Central memory CD8-positive, alpha-beta T cell (primary cell): Measurements from ENCODE around the gene SEMA4D.

ENCODE experiments used
- ATAC-seq: fragments of 150-1000 bp; cut with Tn5 transposase; replicated peaks from 2 replicates; pipeline ENCODE4 v1.10.0; 2022; ENCODE audit warnings: mild to moderate bottlenecking, moderate FRiP score, moderate number of reproducible peaks; ENCODE audit not compliant: poor library complexity, severe bottlenecking; ENCODE audit errors: extremely low read depth
- DNase-seq, 2 donors: peaks; one replicate each; pipeline ENCODE4 v3.0.0; 2021; ENCODE audit warnings: low spot score in 2 of 2
- H3K27ac Mint-ChIP-seq: one replicate; pipeline ENCODE4 v1.8.0; 2022; ENCODE audit warnings: low read depth, mild to moderate bottlenecking, moderate library complexity, mixed read lengths
- H3K27me3 Mint-ChIP-seq: one replicate; pipeline ENCODE4 v1.8.0; 2022; ENCODE audit warnings: mixed read lengths
- H3K36me3 Mint-ChIP-seq: one replicate; pipeline ENCODE4 v1.8.0; 2022; ENCODE audit warnings: mild to moderate bottlenecking, moderate library complexity, mixed read lengths; ENCODE audit not compliant: insufficient read depth
- H3K4me1 Mint-ChIP-seq: one replicate; pipeline ENCODE4 v1.8.0; 2022; ENCODE audit warnings: mixed read lengths
- H3K4me3 Mint-ChIP-seq: one replicate; pipeline ENCODE4 v1.8.0; 2022; ENCODE audit warnings: mild to moderate bottlenecking, moderate library complexity, mixed read lengths
- H3K9me3 Mint-ChIP-seq: one replicate; pipeline ENCODE4 v1.8.0; 2022; ENCODE audit warnings: mixed read lengths

Gene SEMA4D

GRCh38 chr9:89508951-89509615 lies 11.2 kb upstream of the SEMA4D start:
- no peak for ATAC-seq
- H3K4me1 Mint-ChIP-seq = peaks cover 61% of the 10 kb centered on the region
- no peaks in the 10 kb centered on the region for H3K9me3 Mint-ChIP-seq
- H3K36me3 Mint-ChIP-seq = no peaks in the 10 kb centered on the region
- no peak for DNase-seq
- H3K27ac Mint-ChIP-seq = no peak overlapping the region
- H3K27me3 Mint-ChIP-seq = no peaks in the 10 kb centered on the region
- H3K4me3 Mint-ChIP-seq = no peak overlapping the region

- H3K27ac Mint-ChIP-seq = no peak overlapping the region
- peaks cover 77% of the 10 kb centered on the region for H3K4me1 Mint-ChIP-seq
- H3K4me3 Mint-ChIP-seq = no peak overlapping the region
- ATAC-seq = no peak
- peaks cover 12% of the 10 kb centered on the region for H3K36me3 Mint-ChIP-seq
- H3K27me3 Mint-ChIP-seq = no peaks in the 10 kb centered on the region
- no peak for DNase-seq
- no peaks in the 10 kb centered on the region for H3K9me3 Mint-ChIP-seq
These were observed 8.0 kb upstream of the SEMA4D start for GRCh38 chr9:89505911-89506310.

- Mint-ChIP-seq H3K27me3 (no peaks in the 10 kb centered on the region), H3K27ac (no peak overlapping the region), H3K4me1 (peaks cover 77% of the 10 kb centered on the region), H3K9me3 (no peaks in the 10 kb centered on the region), H3K4me3 (no peak overlapping the region), H3K36me3 (peaks cover 12% of the 10 kb centered on the region)
- ATAC-seq = no peak
- no peak for DNase-seq
These were observed 7.1 kb upstream of the SEMA4D start for GRCh38 chr9:89505048-89505447.

- no peak for ATAC-seq
- Mint-ChIP-seq H3K9me3 (no peaks in the 10 kb centered on the region), H3K27ac (peak overlapping the region; percentile 86), H3K27me3 (no peaks in the 10 kb centered on the region), H3K36me3 (peaks cover 14% of the 10 kb centered on the region), H3K4me3 (peak overlapping the region; percentile 68), H3K4me1 (peaks cover 74% of the 10 kb centered on the region)
- no peak for DNase-seq
These were observed 4.8 kb upstream of the SEMA4D start for GRCh38 chr9:89502671-89503070.

- Mint-ChIP-seq H3K27ac (peak overlapping the region; percentile 86), H3K4me1 (peaks cover 70% of the 10 kb centered on the region), H3K27me3 (no peaks in the 10 kb centered on the region), H3K4me3 (peak overlapping the region; percentile 68), H3K9me3 (no peaks in the 10 kb centered on the region), H3K36me3 (peaks cover 14% of the 10 kb centered on the region)
- ATAC-seq = peak; percentile 84
- DNase-seq = peak; percentile 51 to 79
These were observed 4.2 kb upstream of the SEMA4D start for GRCh38 chr9:89502038-89502601.

- ATAC-seq = no peak
- Mint-ChIP-seq H3K27me3 (no peaks in the 10 kb centered on the region), H3K4me3 (peak overlapping the region; percentile 68), H3K27ac (peak overlapping the region; percentile 86), H3K4me1 (peaks cover 72% of the 10 kb centered on the region), H3K9me3 (no peaks in the 10 kb centered on the region), H3K36me3 (peaks cover 21% of the 10 kb centered on the region)
- no peak for DNase-seq
These were observed 3.5 kb upstream of the SEMA4D start for GRCh38 chr9:89501311-89501898.

- peak overlapping the region; percentile 95 for H3K27ac Mint-ChIP-seq
- DNase-seq (no peak), ATAC-seq (no peak)
- H3K4me1 Mint-ChIP-seq = peaks cover 81% of the 10 kb centered on the region
- H3K27me3 Mint-ChIP-seq = no peaks in the 10 kb centered on the region
- peaks cover 25% of the 10 kb centered on the region for H3K36me3 Mint-ChIP-seq
- H3K4me3 Mint-ChIP-seq = peak overlapping the region; percentile 92
- no peaks in the 10 kb centered on the region for H3K9me3 Mint-ChIP-seq
These were observed 2.1 kb upstream of the SEMA4D start for GRCh38 chr9:89500008-89500407.

GRCh38 chr9:89498852-89499480 lies 1.1 kb upstream of the SEMA4D start:
- DNase-seq (no peak), ATAC-seq (no peak)
- H3K9me3 Mint-ChIP-seq = no peaks in the 10 kb centered on the region
- H3K27ac Mint-ChIP-seq = peak overlapping the region; percentile 95
- peak overlapping the region; percentile 92 for H3K4me3 Mint-ChIP-seq
- no peaks in the 10 kb centered on the region for H3K27me3 Mint-ChIP-seq
- peaks cover 92% of the 10 kb centered on the region for H3K4me1 Mint-ChIP-seq
- peaks cover 28% of the 10 kb centered on the region for H3K36me3 Mint-ChIP-seq

GRCh38 chr9:89497257-89497963 lies 503 bp downstream of the SEMA4D start:
- DNase-seq (peak in 1 of 2 donors; percentile 37), ATAC-seq (peak; percentile 49)
- peak overlapping the region; percentile 92 for H3K4me3 Mint-ChIP-seq
- no peaks in the 10 kb centered on the region for H3K9me3 Mint-ChIP-seq
- H3K36me3 Mint-ChIP-seq = peaks cover 26% of the 10 kb centered on the region
- H3K4me1 Mint-ChIP-seq = peaks cover 92% of the 10 kb centered on the region
- peak overlapping the region; percentile 72 for H3K27ac Mint-ChIP-seq
- no peaks in the 10 kb centered on the region for H3K27me3 Mint-ChIP-seq

- Mint-ChIP-seq H3K27ac (peak overlapping the region; percentile 72), H3K9me3 (no peaks in the 10 kb centered on the region), H3K36me3 (peaks cover 22% of the 10 kb centered on the region), H3K27me3 (no peaks in the 10 kb centered on the region), H3K4me3 (peak overlapping the region; percentile 92), H3K4me1 (peaks cover 93% of the 10 kb centered on the region)
- DNase-seq (no peak), ATAC-seq (no peak)
These were observed 1.2 kb downstream of the SEMA4D start for GRCh38 chr9:89496645-89497256.

GRCh38 chr9:89495824-89496560 lies 1.9 kb downstream of the SEMA4D start:
- no peak for ATAC-seq
- peaks cover 20% of the 10 kb centered on the region for H3K36me3 Mint-ChIP-seq
- H3K27me3 Mint-ChIP-seq = no peaks in the 10 kb centered on the region
- H3K9me3 Mint-ChIP-seq = no peaks in the 10 kb centered on the region
- H3K27ac Mint-ChIP-seq = peak overlapping the region; percentile 72
- H3K4me1 Mint-ChIP-seq = peaks cover 91% of the 10 kb centered on the region
- no peak for DNase-seq
- peak overlapping the region; percentile 92 for H3K4me3 Mint-ChIP-seq
